Esophagus muscularis mucosa (tissue), 4 donors: ENCODE measurements around the gene ZNF79. TPM values are rescaled to one million over a fixed set of nuclear protein-coding genes. Genes with fewer than 3 reads are reported as not detected.

Experiments
- DNase-seq: peaks from one replicate; pipeline ENCODE4 v3.0.0-alpha.2; 2017; ENCODE audit errors: extremely low spot score
- H3K27ac ChIP-seq, 4 donors: fragments of 200-600 bp; sonication (generic); replicated peaks in 1 of 4; 1 replicate in 3 of 4; 2 replicates in 1 of 4; pipeline ENCODE4 v1.5.1; 2016 to 2019; ENCODE audit warnings: mild to moderate bottlenecking in 1 of 4
- H3K27me3 ChIP-seq, 4 donors: fragments of 200-600 bp; sonication (generic); one replicate each; pipeline versions ENCODE4 v1.5.1 to v1.6.0; 2016 to 2019
- H3K36me3 ChIP-seq, 4 donors: fragments of 200-600 bp; sonication (generic); one replicate each; pipeline ENCODE4 v1.5.1; 2016 to 2019
- H3K4me1 ChIP-seq, 4 donors: fragments of 200-600 bp; sonication (generic); one replicate each; pipeline ENCODE4 v1.5.1; 2016 to 2019
- H3K4me3 ChIP-seq, 4 donors: fragments of 200-600 bp; sonication (generic); 1 replicate in 2 of 4; 2 replicates in 2 of 4; pipeline ENCODE4 v1.5.1; 2016 to 2019; ENCODE audit warnings: mild to moderate bottlenecking in 4 of 4, moderate library complexity in 1 of 4
- H3K9me3 ChIP-seq, 4 donors: fragments of 200-600 bp; sonication (generic); 1 replicate in 3 of 4; 2 replicates in 1 of 4; pipeline ENCODE4 v1.5.1; 2016 to 2019
- EP300 ChIP-seq: sonication (generic); formaldehyde crosslinking; IDR thresholded peaks from one replicate; pipeline ENCODE4 v1.6.1; 2017; ENCODE audit warnings: antibody characterized with exemption
- POLR2A ChIP-seq: fragments of 450-650 bp; IDR thresholded peaks from one replicate; pipeline ENCODE4 v1.6.1; 2017; ENCODE audit warnings: antibody characterized with exemption, moderate library complexity, mild to moderate bottlenecking, low read depth
- POLR2AphosphoS5 ChIP-seq, 2 donors: sonication (generic); formaldehyde crosslinking; IDR thresholded peaks; one replicate each; pipeline ENCODE4 v1.6.1; 2017; ENCODE audit warnings: antibody characterized with exemption in 2 of 2
- WGBS: methylation state at CpG from one replicate; pipeline ENCODE4 v1.1.5; 2018; 5-methylcytosine and 5-hydroxymethylcytosine counted together
- intact Hi-C: fragments of 100-400 bp; cut with DNase I; formaldehyde crosslinking; loops from one replicate; pipeline ENCODE4 v1.15.1; 2023
- small RNA-seq, 3 donors: library from RNA; depleted of rRNA; stranded (forward); fragments of <200 nt; gene quantifications; one replicate each; pipeline ENCODE3, GENCODE V24; 2016
- total RNA-seq, 4 donors: library from RNA; depleted of rRNA; stranded (reverse); fragments of >200 nt; gene quantifications; one replicate each; pipeline versions ENCODE4 v1.1.0 to v1.2.1, GENCODE V29; 2016
- TF ChIP-seq, protein P1 (sequence below), 3 experiments: fragments of 200-600 bp in 2 of 3; fragments of 450-650 bp in 1 of 3; sonication (generic) in 2 of 3; IDR thresholded peaks; one replicate each; pipeline ENCODE4 v1.5.1; 2017 to 2019; ENCODE audit warnings: antibody characterized with exemption in 3 of 3, mild to moderate bottlenecking in 2 of 3, moderate library complexity in 1 of 3

The ZNF79 gene
- total RNA-seq, 4 donors from 2014 or later, result 8.3 to 12.8 (median 11.2) TPM

DNA sequence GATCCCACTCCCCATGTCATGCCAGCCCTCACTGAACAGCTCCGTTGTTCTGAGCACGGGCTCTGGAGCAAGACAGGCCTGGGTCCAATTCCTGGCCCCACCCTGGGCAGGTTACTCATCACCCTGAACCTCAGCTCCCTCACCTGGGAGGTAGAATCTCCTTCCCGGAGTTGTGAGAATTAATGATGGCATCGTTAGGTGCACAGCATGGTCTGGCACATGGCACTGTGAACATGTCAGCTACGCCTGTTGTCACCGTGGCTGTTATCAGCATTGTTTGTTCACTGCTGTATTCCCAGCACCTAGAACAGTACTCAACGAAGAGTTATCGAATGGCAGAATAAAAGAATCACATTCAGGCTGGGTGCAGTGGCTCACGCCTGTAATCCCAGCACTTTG lies 70.1 kb downstream of the ZNF79 start:
- H3K4me1 ChIP-seq, result peaks cover 0 to 10% (median 7%) of the 10 kb centered on the region in 4 donors
- TF ChIP-seq, protein P1, sequence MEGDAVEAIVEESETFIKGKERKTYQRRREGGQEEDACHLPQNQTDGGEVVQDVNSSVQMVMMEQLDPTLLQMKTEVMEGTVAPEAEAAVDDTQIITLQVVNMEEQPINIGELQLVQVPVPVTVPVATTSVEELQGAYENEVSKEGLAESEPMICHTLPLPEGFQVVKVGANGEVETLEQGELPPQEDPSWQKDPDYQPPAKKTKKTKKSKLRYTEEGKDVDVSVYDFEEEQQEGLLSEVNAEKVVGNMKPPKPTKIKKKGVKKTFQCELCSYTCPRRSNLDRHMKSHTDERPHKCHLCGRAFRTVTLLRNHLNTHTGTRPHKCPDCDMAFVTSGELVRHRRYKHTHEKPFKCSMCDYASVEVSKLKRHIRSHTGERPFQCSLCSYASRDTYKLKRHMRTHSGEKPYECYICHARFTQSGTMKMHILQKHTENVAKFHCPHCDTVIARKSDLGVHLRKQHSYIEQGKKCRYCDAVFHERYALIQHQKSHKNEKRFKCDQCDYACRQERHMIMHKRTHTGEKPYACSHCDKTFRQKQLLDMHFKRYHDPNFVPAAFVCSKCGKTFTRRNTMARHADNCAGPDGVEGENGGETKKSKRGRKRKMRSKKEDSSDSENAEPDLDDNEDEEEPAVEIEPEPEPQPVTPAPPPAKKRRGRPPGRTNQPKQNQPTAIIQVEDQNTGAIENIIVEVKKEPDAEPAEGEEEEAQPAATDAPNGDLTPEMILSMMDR (IDR thresholded peaks at IDR 0.05), result no peak
- TF ChIP-seq POLR2AphosphoS5 (IDR thresholded peaks at IDR 0.05), result no peak
- no peak for TF ChIP-seq EP300
- TF ChIP-seq POLR2A, result no peak
- no peak for DNase-seq
- no peak overlapping the region for H3K27ac ChIP-seq
- intact Hi-C loops, result no loop called here
- no peaks in the 10 kb centered on the region for H3K9me3 ChIP-seq
- 94% methylated on average over 8 of the region's 9 CpGs for WGBS
- no peaks in the 10 kb centered on the region for H3K27me3 ChIP-seq
- H3K4me3 ChIP-seq, result no peak overlapping the region
- H3K36me3 ChIP-seq, result peaks cover 15 to 93% (median 89%) of the 10 kb centered on the region in 4 donors

Small RNA genes within 50 kb of the gene (small RNA-seq; reads per million reads assigned to genes)
- gene RF00019, result 0 reads per million in 3 donors
- 123 to 224 (median 126) reads per million in 3 donors for gene SNORA65

Other genes with a start within 250 kb of the ZNF79 start
- gene GARNL3, start 159.6 kb upstream of the ZNF79 start, total RNA-seq, result 10 to 100 TPM in 3 of 4 donors, 1 to 10 TPM in 1; 8.9 to 17.9 (median 12.2) TPM
- gene SLC2A8, start 27.2 kb upstream of the ZNF79 start, total RNA-seq, result 10 to 100 TPM; 27.0 to 34.5 (median 31.7) TPM
- 1,000 to 10,000 TPM in 3 of 4 donors, 100 to 1,000 TPM in 1; 880 to 2,334 (median 1,732) TPM for gene RPL12, start 27.0 kb downstream of the ZNF79 start, total RNA-seq
- gene LRSAM1, start 27.1 kb downstream of the ZNF79 start, total RNA-seq, result 10 to 100 TPM; 13.6 to 26.2 (median 18.8) TPM
- gene STXBP1, start 187.9 kb downstream of the ZNF79 start, total RNA-seq, result 10 to 100 TPM; 17.2 to 34.0 (median 19.8) TPM